Caco-2 (cell line): ENCODE measurements around the gene UBN2. TPM values are rescaled to one million over a fixed set of nuclear protein-coding genes. Genes with fewer than 3 reads are reported as not detected.

Experiments
- BruUV-seq: library from RNA; stranded (reverse); fragments of 400-500 nt; replicated peaks from 2 replicates; lab custom pipeline; 2021; lab: Mats Ljungman, UMichigan
- CTCF ChIA-PET: fragments of 300-600 bp; sonication (Branson Sonifier 250); formaldehyde crosslinking; loops from one replicate; lab custom pipeline; 2022; ENCODE audit warnings: antibody characterized with exemption; lab: Charles Lee
- POLR2A ChIA-PET: fragments of 300-600 bp; sonication (Branson Sonifier 250); formaldehyde crosslinking; loops from one replicate; lab custom pipeline; 2022; ENCODE audit warnings: antibody characterized with exemption; lab: Charles Lee
- DNase-seq, 2 experiments: peaks; one replicate each; pipeline versions ENCODE4 v3.0.0 to v3.0.0-alpha.2; 2020 to 2022
- H3K27me3 ChIP-seq: replicated peaks from 2 replicates; pipeline ENCODE4 v1.6.0; 2011; ENCODE audit warnings: low read length; ENCODE audit not compliant: control insufficient read depth, insufficient read depth
- H3K36me3 ChIP-seq: 2 replicates; pipeline ENCODE4 v1.5.1; 2011; ENCODE audit warnings: low read length; ENCODE audit not compliant: control insufficient read depth, insufficient read depth
- H3K4me1 ChIP-seq: fragments of 250-450 bp; sonication (Bioruptor Pico); 2 replicates; pipeline ENCODE4 v1.5.1; 2020; ENCODE audit warnings: mild to moderate bottlenecking
- H3K4me3 ChIP-seq: 2 replicates; pipeline ENCODE4 v1.5.1; 2011; ENCODE audit warnings: low read depth, mild to moderate bottlenecking, control low read depth, low read length
- H3K9me3 ChIP-seq: fragments of 250-450 bp; sonication (Bioruptor Pico); 2 replicates; pipeline ENCODE4 v1.5.1; 2020; ENCODE audit warnings: mild to moderate bottlenecking, moderate library complexity
- H3K27ac Mint-ChIP-seq: one replicate; pipeline ENCODE4 v1.8.0; 2022; ENCODE audit warnings: mixed read lengths; ENCODE audit not compliant: unreplicated experiment
- H3K27me3 Mint-ChIP-seq: one replicate; pipeline ENCODE4 v1.8.0; 2022; ENCODE audit warnings: mixed read lengths; ENCODE audit not compliant: insufficient read depth, unreplicated experiment
- H3K36me3 Mint-ChIP-seq: one replicate; pipeline ENCODE4 v1.8.0; 2022; ENCODE audit warnings: mild to moderate bottlenecking, mixed read lengths; ENCODE audit not compliant: insufficient read depth, unreplicated experiment
- H3K4me1 Mint-ChIP-seq: one replicate; pipeline ENCODE4 v1.8.0; 2022; ENCODE audit warnings: low read depth, mixed read lengths; ENCODE audit not compliant: unreplicated experiment
- H3K4me3 Mint-ChIP-seq: one replicate; pipeline ENCODE4 v1.8.0; 2022; ENCODE audit warnings: mild to moderate bottlenecking, moderate library complexity, mixed read lengths; ENCODE audit not compliant: unreplicated experiment
- H3K9me3 Mint-ChIP-seq: one replicate; pipeline ENCODE4 v1.8.0; 2022; ENCODE audit warnings: mixed read lengths; ENCODE audit not compliant: unreplicated experiment
- CTCF ChIP-seq, 2 experiments: fragments of 200-600 bp in 1 of 2; IDR thresholded peaks; 1 replicate in 1 of 2; 2 replicates in 1 of 2; pipeline versions ENCODE4 v1.5.1 to v1.8.0; 2011 to 2022; ENCODE audit warnings: antibody characterized with exemption in 1 of 2, control low read depth in 1 of 2, inconsistent platforms in 1 of 2, low read depth in 1 of 2, low read length in 1 of 2, mild to moderate bottlenecking in 1 of 2, moderate library complexity in 1 of 2; ENCODE audit not compliant: insufficient read depth in 1 of 2, severe bottlenecking in 1 of 2, unreplicated experiment in 1 of 2
- intact Hi-C: fragments of 100-400 bp; cut with micrococcal nuclease; formaldehyde crosslinking; loops from one replicate; pipeline ENCODE4 v1.10.0; 2022; ENCODE audit not compliant: unreplicated experiment
- total RNA-seq: library from RNA; stranded (reverse); gene quantifications from 2 replicates; pipeline ENCODE4 v1.2.3, GENCODE V29; 2022

Gene UBN2
- total RNA-seq, 1 experiment from 2014 or later = 21.3 TPM

DNA sequence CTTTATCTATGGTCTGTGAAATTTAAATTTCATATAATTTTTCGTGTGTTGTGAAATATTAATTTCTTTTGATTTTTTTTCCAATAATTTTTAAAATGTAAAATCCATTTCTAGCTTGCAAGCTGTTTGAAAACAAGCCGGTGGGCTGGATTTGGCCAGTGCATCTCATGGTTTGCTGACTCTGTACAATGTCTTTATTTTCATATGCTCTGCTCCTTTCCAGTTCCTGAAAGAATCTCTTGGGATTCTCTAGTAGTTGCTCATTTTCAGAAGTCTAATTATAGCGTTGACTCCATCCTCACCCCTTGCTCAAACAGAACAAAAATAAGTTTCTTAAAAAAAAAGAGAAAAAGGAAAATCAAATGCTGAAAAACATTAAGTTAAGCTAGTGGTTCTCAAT is 21.4 kb downstream of the UBN2 start:
- H3K27me3 Mint-ChIP-seq = no peaks in the 10 kb centered on the region
- peaks cover 10% of the 10 kb centered on the region; the same call in 1 of the 2 replicates for H3K4me1 ChIP-seq
- peaks cover 3% of the 10 kb centered on the region for H3K36me3 ChIP-seq
- no peaks in the 10 kb centered on the region for H3K27me3 ChIP-seq
- no peak overlapping the region for H3K4me3 Mint-ChIP-seq
- ChIA-PET POLR2A (no interaction called here), CTCF (no interaction called here)
- intact Hi-C loops = no loop called here
- no peaks in the 10 kb centered on the region for H3K36me3 Mint-ChIP-seq
- TF ChIP-seq CTCF (IDR thresholded peaks at IDR 0.05; ENCODE audit: insufficient read depth in 1 of 2, low read depth in 1 of 2, low read length in 1 of 2, severe bottlenecking in 1 of 2, unreplicated experiment in 1 of 2) = no peak
- no TSS peak for BruUV-seq
- H3K4me3 ChIP-seq = no peak overlapping the region
- no peak overlapping the region for H3K27ac Mint-ChIP-seq
- no peaks in the 10 kb centered on the region for H3K9me3 ChIP-seq
- peaks cover 7% of the 10 kb centered on the region for H3K4me1 Mint-ChIP-seq
- no peak for DNase-seq
- H3K9me3 Mint-ChIP-seq = no peaks in the 10 kb centered on the region

GRCh38 chr7:139254281-139254680 is 23.2 kb downstream of the UBN2 start:
- POLR2A ChIA-PET = no interaction called here
- H3K9me3 Mint-ChIP-seq = no peaks in the 10 kb centered on the region
- H3K4me3 Mint-ChIP-seq = no peak overlapping the region
- H3K36me3 ChIP-seq = peaks cover 3% of the 10 kb centered on the region
- no peak for DNase-seq
- no peak for TF ChIP-seq CTCF (IDR thresholded peaks at IDR 0.05; ENCODE audit: insufficient read depth in 1 of 2, low read depth in 1 of 2, low read length in 1 of 2, severe bottlenecking in 1 of 2, unreplicated experiment in 1 of 2)
- CTCF ChIA-PET = no interaction called here
- no peaks in the 10 kb centered on the region for H3K27me3 ChIP-seq
- no peak overlapping the region for H3K27ac Mint-ChIP-seq
- peaks cover 7% of the 10 kb centered on the region for H3K4me1 Mint-ChIP-seq
- no peaks in the 10 kb centered on the region for H3K36me3 Mint-ChIP-seq
- H3K4me1 ChIP-seq = peaks cover 10% of the 10 kb centered on the region; the same call in 1 of the 2 replicates
- intact Hi-C loops = no loop called here
- no TSS peak for BruUV-seq
- no peak overlapping the region for H3K4me3 ChIP-seq
- no peaks in the 10 kb centered on the region for H3K9me3 ChIP-seq
- no peaks in the 10 kb centered on the region for H3K27me3 Mint-ChIP-seq

GRCh38 chr7:139254728-139255127 is 23.7 kb downstream of the UBN2 start:
- DNase-seq = no peak
- no peaks in the 10 kb centered on the region for H3K27me3 ChIP-seq
- no peak overlapping the region for H3K4me3 Mint-ChIP-seq
- peaks cover 3% of the 10 kb centered on the region for H3K36me3 ChIP-seq
- H3K4me1 Mint-ChIP-seq = peaks cover 7% of the 10 kb centered on the region
- no peaks in the 10 kb centered on the region for H3K27me3 Mint-ChIP-seq
- no peak for TF ChIP-seq CTCF (IDR thresholded peaks at IDR 0.05; ENCODE audit: insufficient read depth in 1 of 2, low read depth in 1 of 2, low read length in 1 of 2, severe bottlenecking in 1 of 2, unreplicated experiment in 1 of 2)
- H3K9me3 ChIP-seq = no peaks in the 10 kb centered on the region
- no TSS peak for BruUV-seq
- H3K36me3 Mint-ChIP-seq = no peaks in the 10 kb centered on the region
- intact Hi-C loops = no loop called here
- H3K9me3 Mint-ChIP-seq = no peaks in the 10 kb centered on the region
- no peak overlapping the region for H3K4me3 ChIP-seq
- H3K27ac Mint-ChIP-seq = no peak overlapping the region
- H3K4me1 ChIP-seq = peaks cover 10% of the 10 kb centered on the region; the same call in 1 of the 2 replicates
- ChIA-PET POLR2A (no interaction called here), CTCF (no interaction called here)
